Heart right ventricle (tissue), 16 donors: ENCODE data around the gene CCT7. TPM values are rescaled to one million over a fixed set of nuclear protein-coding genes. Genes with fewer than 3 reads are reported as not detected.

Experiments
- ATAC-seq, 8 donors: fragments of 200-7000 bp; cut with Tn5 transposase; one replicate each; pipeline ENCODE4 v1.9.1; 2020; ENCODE audit warnings: mild to moderate bottlenecking in 8 of 8, moderate library complexity in 8 of 8, moderate number of reproducible peaks in 1 of 8
- DNase-seq, 2 donors: peaks; one replicate each; pipeline ENCODE4 v3.0.0-alpha.2; 2020
- H3K27ac ChIP-seq, 10 donors: fragments of 200-600 bp; sonication (generic) in 2 of 10; one replicate each; pipeline versions ENCODE4 v1.5.0 to v1.8.0; 2020 to 2022; ENCODE audit warnings: mild to moderate bottlenecking in 3 of 10
- H3K27me3 ChIP-seq, 7 donors: fragments of 200-600 bp; one replicate each; pipeline ENCODE4 v1.8.0; 2021 to 2022; ENCODE audit warnings: mild to moderate bottlenecking in 2 of 7
- H3K36me3 ChIP-seq, 9 donors: fragments of 200-600 bp; sonication (generic) in 1 of 9; one replicate each; pipeline versions ENCODE4 v1.5.0 to v1.8.0; 2020 to 2022; ENCODE audit warnings: mild to moderate bottlenecking in 2 of 9
- H3K4me1 ChIP-seq, 9 donors: fragments of 200-600 bp; sonication (generic) in 1 of 9; one replicate each; pipeline versions ENCODE4 v1.5.0 to v1.8.0; 2020 to 2022; ENCODE audit warnings: mild to moderate bottlenecking in 4 of 9
- H3K4me3 ChIP-seq, 10 donors: fragments of 200-600 bp; sonication (generic) in 2 of 10; one replicate each; pipeline versions ENCODE4 v1.5.0 to v1.8.0; 2020 to 2022; ENCODE audit warnings: mild to moderate bottlenecking in 7 of 10, moderate library complexity in 2 of 10
- H3K9me3 ChIP-seq, 11 donors: fragments of 200-600 bp in 10 of 11; sonication (generic) in 2 of 11; one replicate each; pipeline versions ENCODE4 v1.5.0 to v1.8.0; 2013 to 2022; ENCODE audit warnings: mild to moderate bottlenecking in 2 of 11, control low read depth in 1 of 11, moderate library complexity in 1 of 11
- WGBS, 2 donors: extraction: QIAGEN DNeasy Blood & Tissue Kit; methylation state at CpG; one replicate each; pipeline ENCODE4 v1.1.7; 2013; ENCODE audit warnings: inconsistent platforms in 1 of 2; 5-methylcytosine and 5-hydroxymethylcytosine counted together
- intact Hi-C, 10 donors: fragments of 100-400 bp; cut with DNase I; formaldehyde crosslinking; loops; one replicate each; pipeline versions ENCODE4 v1.11.1 to v1.14.2; 2022
- polyA plus RNA-seq, 2 donors: library from polyadenylated mRNA; stranded (reverse); fragments of 200-250 nt; gene quantifications; one replicate each; pipeline ENCODE4 v1.2.3, GENCODE V29; 2013
- total RNA-seq, 10 donors: library from RNA; stranded (reverse); fragmentation: NEBNext Ultra II Directional in 3 of 10; extraction: Animal tissue kit (Norgen Biotek cat#: 25700) in 3 of 10; gene quantifications; one replicate each; pipeline versions ENCODE4 v1.2.1 to v1.2.4, GENCODE V29; 2021 to 2023
- TF ChIP-seq, protein P1 (sequence below), 9 donors: fragments of 200-600 bp; sonication (generic) in 2 of 9; IDR thresholded peaks; one replicate each; pipeline versions ENCODE4 v1.5.0 to v1.8.0; 2021 to 2022; ENCODE audit warnings: antibody characterized with exemption in 9 of 9, mild to moderate bottlenecking in 5 of 9, moderate library complexity in 1 of 9
- donor health status: Arrhythmogenic right ventricular cardiomyopathy.
- donor health status: ischemic (EF 13 %, LVEDD 7.1; RV severe dilation, severe dysfunction).
- donor health status: healthy with polysubstance abuse.
- donor health status: DM: no; HTN: yes; CAD: no.
- donor health status: DM: no; HTN: no; CAD: no.
- donor health status: ischemic (EF 25% LVEDD 6.9; RV normal size, moderate dysfunction).
- donor health status: ischemic (EF 25% LVEDD 5.7; RV mildly dilated, moderate dysfunction).
- donor health status: healthy.
- donor health status: DM: yes; HTN: yes; CAD: no.
- donor health status: Ischemic cardiomyopathy.
- donor health status: ischemic (EF 35%, LVEDD 5.7; RV mildly dilated, moderate dysfunction).
- donor health status: nonischemic (EF 11% LVEDD 7.7; RV severe dilation, severe dysfunction).
- donor health status: DM: yes; HTN: yes; CAD: no.
- donor health status: PGD.
- donor health status: ischemic (EF 29% LVEDD 5.4; RV normal size, mild dysfunction).
- donor health status: nonischemic (EF 23%, LVEDD 6.1; RV moderate dilation, normal function).

Gene CCT7
- total and polyA plus RNA-seq, 12 donors, result 162 to 332 (median 180) TPM

DNA sequence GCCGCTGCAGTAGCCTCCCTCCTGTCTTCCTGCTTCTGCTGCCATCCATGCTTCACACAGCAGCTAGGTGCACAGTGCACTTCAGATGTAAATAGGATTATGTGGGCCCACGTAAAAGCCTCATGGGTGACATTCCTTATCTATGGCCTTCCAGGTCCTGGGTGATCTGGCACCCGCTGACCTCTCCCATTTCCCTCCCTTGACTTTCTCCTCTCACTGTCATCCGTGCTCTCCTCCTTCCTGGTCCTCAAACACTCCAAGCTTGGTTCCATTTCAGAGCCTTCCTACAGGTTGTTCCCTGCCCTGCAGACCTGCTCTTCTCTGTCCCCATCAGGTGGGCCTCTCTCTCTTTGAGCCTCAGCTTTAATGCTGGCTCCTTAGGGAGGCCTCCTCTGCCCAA is 24.1 kb upstream of the CCT7 start:
- Histone ChIP-seq H3K36me3 (no peaks in the 10 kb centered on the region), H3K27ac (no peak overlapping the region), H3K9me3 (no peaks in the 10 kb centered on the region), H3K4me1 (peaks cover 0 to 22% (median 15%) of the 10 kb centered on the region in 9 donors), H3K4me3 (no peak overlapping the region), H3K27me3 (peaks cover 0 to 13% (median 8%) of the 10 kb centered on the region in 7 donors)
- WGBS, 2 donors, result 79 to 82% methylated on average over 4 of the region's 4 CpGs
- ATAC-seq (no peak), DNase-seq (no peak)
- intact Hi-C loops, result loop anchor here in 1 of 10 donors (5.0 kb wide), 1 partner anchor 33 kb away; no protein-coding TSS in a partner anchor
- TF ChIP-seq, protein P1, sequence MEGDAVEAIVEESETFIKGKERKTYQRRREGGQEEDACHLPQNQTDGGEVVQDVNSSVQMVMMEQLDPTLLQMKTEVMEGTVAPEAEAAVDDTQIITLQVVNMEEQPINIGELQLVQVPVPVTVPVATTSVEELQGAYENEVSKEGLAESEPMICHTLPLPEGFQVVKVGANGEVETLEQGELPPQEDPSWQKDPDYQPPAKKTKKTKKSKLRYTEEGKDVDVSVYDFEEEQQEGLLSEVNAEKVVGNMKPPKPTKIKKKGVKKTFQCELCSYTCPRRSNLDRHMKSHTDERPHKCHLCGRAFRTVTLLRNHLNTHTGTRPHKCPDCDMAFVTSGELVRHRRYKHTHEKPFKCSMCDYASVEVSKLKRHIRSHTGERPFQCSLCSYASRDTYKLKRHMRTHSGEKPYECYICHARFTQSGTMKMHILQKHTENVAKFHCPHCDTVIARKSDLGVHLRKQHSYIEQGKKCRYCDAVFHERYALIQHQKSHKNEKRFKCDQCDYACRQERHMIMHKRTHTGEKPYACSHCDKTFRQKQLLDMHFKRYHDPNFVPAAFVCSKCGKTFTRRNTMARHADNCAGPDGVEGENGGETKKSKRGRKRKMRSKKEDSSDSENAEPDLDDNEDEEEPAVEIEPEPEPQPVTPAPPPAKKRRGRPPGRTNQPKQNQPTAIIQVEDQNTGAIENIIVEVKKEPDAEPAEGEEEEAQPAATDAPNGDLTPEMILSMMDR (IDR thresholded peaks at IDR 0.05), result no peak

DNA sequence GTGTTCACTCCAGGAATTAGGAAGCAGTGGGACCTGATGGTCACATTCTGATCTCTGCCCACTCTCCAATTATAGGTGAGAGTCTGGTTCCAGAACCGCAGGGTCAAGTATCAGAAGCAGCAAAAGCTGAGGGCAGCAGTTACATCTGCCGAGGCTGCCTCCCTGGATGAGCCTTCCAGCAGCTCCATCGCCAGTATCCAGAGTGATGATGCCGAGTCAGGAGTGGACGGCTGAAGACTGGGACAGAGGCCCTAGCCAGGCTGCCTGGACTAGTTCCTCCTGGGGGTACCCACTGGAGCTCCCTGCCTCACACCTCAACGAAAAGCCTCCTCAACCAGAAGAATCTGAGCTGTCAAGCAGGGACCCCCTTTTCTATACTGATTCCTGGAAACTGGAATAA is 23.4 kb upstream of the CCT7 start:
- WGBS, 2 donors, result 86 to 96% methylated on average over 6 of the region's 6 CpGs
- no peaks in the 10 kb centered on the region for H3K36me3 ChIP-seq
- peaks cover 0 to 26% (median 21%) of the 10 kb centered on the region in 9 donors for H3K4me1 ChIP-seq
- no peak for DNase-seq
- peaks cover 0 to 7% (median 2%) of the 10 kb centered on the region in 7 donors for H3K27me3 ChIP-seq
- TF ChIP-seq, protein P1 (IDR thresholded peaks at IDR 0.05), result no peak
- H3K9me3 ChIP-seq, result no peaks in the 10 kb centered on the region
- ATAC-seq, result no peak
- H3K4me3 ChIP-seq, result no peak overlapping the region
- no peak overlapping the region for H3K27ac ChIP-seq
- intact Hi-C loops, result loop anchor here in 1 of 10 donors (5.0 kb wide), 1 partner anchor 33 kb away; no protein-coding TSS in a partner anchor

DNA sequence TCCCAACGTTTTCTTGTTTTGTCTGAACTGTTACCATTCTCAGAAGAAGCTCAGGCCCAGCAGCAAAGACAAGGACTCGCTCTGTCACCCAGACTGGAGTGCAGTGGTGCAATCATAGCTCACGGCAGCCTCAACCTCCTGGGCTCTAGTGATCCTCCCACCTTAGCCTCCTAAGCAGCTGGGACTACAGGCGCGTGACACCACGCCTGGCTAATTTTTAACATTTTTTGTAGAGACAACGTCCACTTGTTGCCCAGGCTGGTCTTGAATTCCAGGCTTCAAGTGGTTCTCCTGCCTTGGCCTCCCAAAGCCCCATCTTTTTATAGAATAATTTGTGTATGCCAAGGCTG is 22.0 kb upstream of the CCT7 start:
- TF ChIP-seq, protein P1 (IDR thresholded peaks at IDR 0.05), result no peak
- intact Hi-C loops, result loop anchor here in 2 of 10 donors (1.0 to 5.0 kb wide), 2 partner anchors 35 kb away; no protein-coding TSS in a partner anchor
- Histone ChIP-seq H3K4me1 (peaks cover 0 to 26% (median 21%) of the 10 kb centered on the region in 9 donors), H3K36me3 (no peaks in the 10 kb centered on the region), H3K27ac (no peak overlapping the region), H3K27me3 (no peaks in the 10 kb centered on the region), H3K4me3 (no peak overlapping the region), H3K9me3 (no peaks in the 10 kb centered on the region)
- ATAC-seq (no peak), DNase-seq (no peak)
- 63 to 74% methylated on average over 7 of the region's 7 CpGs for WGBS, 2 donors

DNA sequence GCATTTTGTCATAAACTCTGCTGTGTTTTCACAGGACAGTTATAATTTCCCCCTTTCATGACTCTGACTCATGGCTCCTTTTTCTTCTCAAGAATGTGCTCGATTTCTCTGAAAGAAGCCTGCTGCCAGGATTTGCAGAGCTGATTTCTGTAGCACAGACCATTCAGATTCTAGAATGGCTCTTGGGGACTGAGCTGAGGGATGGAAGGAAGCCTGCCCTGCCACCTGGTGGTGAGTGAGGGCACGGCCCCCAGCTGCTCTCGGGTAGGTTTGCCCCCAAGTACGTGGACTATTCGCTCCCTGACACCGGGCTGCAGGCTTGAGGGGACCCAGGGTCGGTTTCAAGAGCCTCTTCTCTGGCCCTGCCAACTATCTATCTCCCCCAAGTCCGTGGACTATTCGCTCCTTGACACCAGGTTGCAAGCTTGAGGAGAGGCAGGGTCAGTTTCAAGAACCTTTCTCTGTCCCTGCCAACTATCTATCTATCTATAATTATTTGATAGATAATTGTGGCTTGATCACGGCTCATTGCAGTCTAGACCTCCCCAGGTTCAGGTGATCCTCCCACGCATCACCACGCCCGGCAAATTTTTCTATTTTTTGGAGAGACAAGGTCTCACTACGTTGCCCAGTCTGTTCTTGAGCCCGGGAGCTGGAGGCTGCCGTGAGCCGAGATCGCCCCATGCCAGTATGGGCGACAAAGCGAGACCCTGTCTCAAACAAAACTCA is 21.5 kb upstream of the CCT7 start:
- peak; percentile 47 to 69 for DNase-seq
- intact Hi-C loops, result loop anchor here in 2 of 10 donors (1.0 to 5.0 kb wide), 2 partner anchors 35 kb away; no protein-coding TSS in a partner anchor
- no peak overlapping the region for H3K27ac ChIP-seq

More for the DNA sequence above, 21.5 kb upstream of the CCT7 start:
- ATAC-seq, result peak; percentile 57 to 77 (median 70)
- Histone ChIP-seq H3K36me3 (no peaks in the 10 kb centered on the region), H3K9me3 (no peaks in the 10 kb centered on the region), H3K4me1 (peaks cover 0 to 26% (median 21%) of the 10 kb centered on the region in 9 donors), H3K4me3 (no peak overlapping the region), H3K27me3 (no peaks in the 10 kb centered on the region)
- 57 to 59% methylated on average over 20 of the region's 20 CpGs for WGBS, 2 donors
- TF ChIP-seq, protein P1 (IDR thresholded peaks at IDR 0.05), result peak; percentile 73 to 96 (median 88)
